HG03060 (cell line): ENCODE data around the gene ZBTB7C.
"Not testable (repeated sequence)": the region's sequence is repeated elsewhere in the genome, so short reads cannot be mapped to it uniquely, and the experiment has no call there.

Source experiments
- ATAC-seq: cut with Tn5 transposase; IDR thresholded peaks from one replicate; pipeline ENCODE4 v1.9.1; 2021; ENCODE audit warnings: low read depth, moderate number of reproducible peaks; ENCODE audit not compliant: unreplicated experiment

The ZBTB7C gene

DNA sequence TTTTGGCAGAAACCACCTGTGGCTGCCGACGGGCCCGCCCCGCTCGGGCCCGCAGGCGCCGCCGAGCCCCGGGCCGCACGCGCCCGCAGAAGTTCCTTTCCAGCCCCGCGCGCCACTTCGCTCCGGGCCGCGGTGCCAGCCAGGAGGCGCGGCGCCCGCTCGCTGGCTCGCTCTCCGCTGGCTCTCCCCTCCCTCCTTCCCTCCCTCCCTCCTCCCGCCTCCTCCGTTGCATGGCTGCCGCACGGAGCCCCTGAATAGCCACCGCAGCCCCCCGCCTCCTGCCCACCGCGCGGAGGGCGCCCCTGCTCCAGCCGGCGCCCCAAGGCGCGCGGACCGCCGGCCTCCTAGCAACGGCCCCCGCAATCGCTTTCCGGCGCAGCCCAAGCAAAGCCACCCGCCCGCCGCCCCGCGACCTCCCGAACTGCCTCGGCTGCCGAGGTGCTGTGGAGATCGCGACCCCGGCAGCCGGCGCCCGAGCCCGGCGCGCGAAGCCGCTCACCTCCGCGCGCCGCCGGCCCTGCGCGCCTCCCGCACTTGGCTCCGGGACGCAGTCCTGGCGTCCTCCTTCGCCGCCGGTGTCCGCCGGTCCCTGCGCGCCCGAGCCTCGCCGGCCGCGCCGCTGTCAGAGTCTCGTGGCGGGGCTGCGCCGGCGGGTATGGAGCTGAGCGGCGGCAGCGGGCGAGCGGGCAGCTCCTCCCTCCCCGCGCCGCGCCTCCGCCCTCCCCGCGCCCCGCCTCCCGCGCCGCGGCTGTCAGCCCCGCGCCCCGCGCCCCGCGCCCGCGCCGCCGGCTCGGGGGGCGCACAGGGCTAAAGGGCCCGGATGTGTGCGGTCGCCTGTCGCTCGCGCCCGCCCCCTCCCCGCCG is at the start of gene ZBTB7C:
ZBTB7C (minus strand) TSS at position 657 of the 864 bp plus-strand sequence.
- no peak for ATAC-seq

DNA sequence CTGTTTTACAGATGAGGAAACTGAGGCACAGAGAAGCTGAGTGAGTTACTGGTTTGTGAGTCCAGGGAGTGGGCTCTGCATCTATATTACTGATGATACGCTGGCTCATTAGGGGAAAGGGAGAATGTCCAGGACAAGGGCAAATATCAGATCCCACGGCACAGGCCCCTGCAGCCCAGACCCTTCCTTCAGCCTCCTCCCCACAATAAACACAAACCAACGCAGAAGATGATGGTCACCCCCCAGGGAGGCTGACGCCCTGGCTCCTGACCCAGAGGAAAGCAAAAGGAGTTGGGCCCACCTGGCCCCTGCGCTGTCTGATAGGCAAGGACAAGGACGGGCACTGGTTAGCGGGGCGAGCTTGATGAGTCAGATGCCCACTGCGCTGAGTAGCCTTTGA is 47.7 kb upstream of the ZBTB7C start:
- ATAC-seq: no peak

DNA sequence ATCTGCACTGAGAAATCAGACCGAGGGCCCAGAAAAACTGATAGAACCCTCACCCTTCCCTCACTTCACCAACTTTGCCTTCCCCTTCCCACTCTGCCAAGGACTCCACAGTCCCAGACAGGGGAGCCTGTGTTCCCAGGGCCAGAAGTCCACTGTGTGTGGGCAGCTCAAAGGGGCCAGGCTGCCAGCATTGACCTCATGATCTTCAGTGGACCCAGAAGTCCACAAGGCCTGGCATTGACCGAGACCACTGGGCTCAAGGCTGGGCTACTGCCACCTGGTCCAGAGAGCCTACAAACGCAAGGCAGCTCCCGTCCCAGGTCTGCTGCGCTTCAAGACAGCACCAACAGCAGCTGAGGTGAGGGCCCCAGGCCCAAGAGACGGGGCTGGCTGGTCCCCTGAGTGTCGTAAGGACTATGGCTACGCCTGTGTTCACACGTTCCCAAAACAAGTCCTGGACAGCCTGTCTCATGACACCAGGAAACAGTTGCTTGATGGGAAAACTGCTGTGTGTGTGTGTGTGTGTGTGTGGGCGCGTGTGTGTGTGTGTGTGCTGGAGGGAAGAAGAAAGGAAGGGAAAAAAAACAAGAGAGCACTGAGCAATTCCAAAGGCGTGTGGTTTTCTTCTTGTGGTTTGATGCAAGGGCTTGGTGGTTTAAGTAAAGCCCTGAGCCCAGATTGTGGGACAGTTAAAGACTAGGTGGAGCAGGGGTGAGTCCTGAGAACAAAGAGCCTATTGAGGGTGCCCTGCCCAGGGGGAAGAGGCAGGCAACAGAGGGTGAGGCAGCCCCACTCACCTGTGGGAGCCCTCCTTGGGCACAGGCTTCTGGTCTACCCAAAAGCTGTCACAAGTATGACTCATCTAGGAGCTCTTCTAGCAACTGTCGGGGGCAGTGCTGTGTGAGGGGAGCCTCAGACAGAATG is 46.6 kb upstream of the ZBTB7C start:
- ATAC-seq: no peak

DNA sequence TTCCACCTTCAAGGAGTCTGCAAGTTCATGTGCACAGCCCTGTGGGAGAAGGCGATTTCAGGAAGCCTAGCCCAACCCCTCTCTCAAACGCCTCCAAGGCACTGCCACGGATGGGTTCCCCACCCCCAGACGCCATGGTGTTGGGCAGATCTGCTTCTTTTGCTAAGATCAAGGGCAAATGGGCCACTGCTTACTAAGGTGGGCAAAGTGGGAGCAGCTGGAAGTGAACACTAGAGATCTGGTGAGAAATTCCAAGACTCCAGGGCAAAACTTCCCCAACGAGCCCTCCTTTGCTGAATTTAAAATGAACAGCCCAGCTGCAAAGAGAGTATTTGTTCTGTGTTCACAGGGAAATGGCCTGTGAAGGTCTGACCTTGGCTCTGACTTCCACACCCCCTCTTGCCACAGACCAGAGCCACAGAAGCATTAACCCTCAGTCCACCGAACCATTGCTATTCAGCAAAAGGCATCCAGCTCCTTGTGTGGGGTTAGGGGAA is 45.1 kb upstream of the ZBTB7C start:
- ATAC-seq: no peak

DNA sequence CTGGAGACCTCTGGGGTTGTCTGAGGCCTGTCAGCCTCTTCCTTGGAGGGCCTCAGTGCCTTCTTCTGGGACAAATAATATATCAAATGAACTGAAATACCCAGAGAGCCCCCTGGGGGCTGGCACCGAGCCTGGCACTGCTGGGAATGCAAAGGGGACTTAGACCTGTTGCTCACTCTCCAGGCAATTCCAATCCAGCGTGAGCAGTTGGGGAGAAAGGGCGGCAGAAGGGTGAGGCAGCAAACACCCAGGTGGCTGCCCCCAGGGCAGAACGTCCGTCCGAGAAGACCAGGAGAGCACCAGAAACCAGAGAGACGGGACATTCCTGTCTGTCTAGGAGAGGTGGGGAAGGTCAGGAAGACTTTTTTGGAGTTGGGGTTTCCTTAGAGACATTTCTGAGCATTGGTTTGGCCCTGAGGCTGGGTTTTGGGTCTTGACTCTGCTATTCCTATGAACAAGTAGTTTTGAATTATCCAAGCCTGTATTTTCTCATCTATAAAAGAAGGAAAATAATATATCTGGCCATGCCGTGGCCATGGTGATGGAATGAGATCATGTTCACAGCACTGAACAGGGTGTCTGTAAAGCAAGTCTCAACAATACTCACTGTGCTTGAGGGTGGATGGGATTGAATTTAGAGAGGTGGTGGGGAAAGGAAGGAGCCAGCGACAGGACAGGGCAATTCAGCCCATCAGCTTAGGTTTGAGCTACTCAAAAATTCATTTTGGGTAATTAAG is 44.3 kb upstream of the ZBTB7C start:
- no peak for ATAC-seq

DNA sequence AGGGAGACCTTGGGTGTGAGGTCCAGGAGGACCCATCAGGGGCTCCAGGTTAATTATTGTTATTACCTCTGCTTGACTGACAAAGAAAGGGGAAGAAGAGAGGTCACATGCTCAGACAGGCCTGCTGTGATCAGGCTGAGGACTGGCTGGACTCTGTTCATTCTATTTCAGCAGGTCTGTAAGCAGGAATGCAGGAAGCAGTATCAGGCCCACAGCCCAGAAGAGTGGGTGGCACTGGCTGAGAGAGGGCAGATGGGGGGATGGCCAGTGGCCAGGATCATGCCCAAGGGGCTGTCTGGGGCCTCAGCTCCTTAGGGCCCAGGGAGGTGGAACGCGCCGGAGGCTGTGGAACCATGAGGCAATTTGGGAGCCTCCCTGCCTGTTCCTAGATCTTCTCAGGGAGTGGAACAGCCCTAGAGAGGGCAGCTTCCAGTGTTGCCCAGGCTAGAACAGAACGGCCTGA is 43.7 kb upstream of the ZBTB7C start:
- ATAC-seq: no peak

DNA sequence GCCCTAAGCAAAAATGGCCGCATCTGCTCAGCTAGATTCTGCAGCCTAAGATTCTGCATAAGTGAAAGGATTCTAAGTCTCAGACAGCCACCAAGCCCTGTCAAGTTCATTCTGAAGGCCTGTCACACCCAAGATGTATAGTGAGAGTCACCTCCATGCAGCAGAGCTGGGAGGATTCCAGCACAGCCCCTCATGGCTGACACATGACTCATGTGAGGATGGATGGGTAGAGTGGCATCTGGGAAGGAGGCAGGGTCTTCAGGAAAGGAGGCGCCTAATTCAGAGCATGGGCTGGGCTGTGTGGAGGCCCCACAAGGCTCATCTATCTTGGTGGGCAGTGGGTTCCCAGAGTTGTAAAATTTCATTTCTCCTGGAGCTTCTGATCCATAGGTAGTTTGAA is 41.5 kb upstream of the ZBTB7C start:
- ATAC-seq: no peak

DNA sequence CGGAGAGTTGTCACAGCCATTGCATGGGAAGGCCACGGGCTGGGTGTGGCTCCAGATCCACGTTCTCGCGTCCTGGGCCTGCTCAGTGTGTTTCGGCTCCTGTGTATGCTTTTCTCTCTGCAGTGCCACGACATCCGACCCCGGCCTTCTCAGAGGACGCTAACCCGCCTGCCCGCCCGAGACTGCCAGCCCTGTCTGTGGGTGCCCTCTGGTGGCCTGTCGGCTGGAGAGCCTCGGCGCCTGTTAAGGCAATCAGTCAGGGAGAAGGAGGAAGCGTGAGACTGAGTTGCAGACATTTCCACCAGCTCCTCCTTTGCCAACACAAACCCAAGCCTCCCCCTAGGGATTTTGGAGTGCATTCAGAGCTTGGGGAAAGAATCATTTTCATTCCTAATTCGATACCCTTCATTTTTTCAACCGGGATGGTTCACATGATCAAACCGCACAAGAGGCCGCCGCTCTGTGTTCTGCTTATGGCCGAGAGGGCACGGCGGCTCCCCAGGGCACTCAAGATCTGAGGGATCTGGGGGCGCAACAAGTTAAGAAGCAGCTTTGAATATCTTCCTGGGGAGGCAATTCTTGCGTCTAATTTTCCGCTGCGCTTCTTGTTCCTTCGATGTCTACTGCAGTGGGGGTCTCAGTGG is 37.5 kb upstream of the ZBTB7C start:
- no peak for ATAC-seq

DNA sequence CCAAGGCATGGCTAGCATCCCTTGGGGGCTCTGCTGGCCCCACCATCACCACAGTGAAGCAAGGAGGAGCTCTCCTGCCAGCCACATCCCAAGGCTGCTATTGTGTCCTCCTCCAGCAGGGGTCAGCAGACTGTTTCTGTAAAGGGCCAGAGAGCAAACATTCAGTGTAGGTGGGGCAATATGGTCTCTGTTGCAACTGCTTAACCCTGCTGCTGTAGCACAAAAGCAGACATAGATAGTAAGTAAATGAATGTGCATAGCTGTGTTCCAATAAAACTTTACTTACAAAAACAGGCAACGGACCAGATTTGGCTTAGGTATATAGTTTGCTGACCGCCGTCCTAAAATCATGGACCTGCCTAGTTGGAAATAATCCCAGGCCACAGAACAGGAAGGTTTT is 36.4 kb upstream of the ZBTB7C start:
- peak; percentile 55 for ATAC-seq

DNA sequence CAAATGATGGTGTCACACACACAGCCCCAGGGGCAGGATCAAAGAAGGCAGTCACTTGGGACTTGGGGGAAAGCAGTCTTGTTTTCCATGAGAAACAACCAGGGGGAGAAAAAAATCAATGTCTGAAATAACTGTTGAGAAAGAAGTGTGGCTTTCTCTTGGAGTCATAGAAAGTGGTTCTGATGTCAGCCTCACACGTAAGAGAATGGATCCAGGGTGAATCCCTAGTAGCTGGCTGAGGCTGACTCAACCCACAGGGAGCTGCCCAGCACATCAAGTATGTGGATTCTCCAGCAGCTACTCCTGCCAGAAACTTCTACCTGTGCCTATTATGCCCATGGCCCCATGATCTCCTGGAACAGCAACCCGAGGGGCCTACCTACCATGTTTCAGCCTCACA is 33.6 kb upstream of the ZBTB7C start:
- no peak for ATAC-seq

DNA sequence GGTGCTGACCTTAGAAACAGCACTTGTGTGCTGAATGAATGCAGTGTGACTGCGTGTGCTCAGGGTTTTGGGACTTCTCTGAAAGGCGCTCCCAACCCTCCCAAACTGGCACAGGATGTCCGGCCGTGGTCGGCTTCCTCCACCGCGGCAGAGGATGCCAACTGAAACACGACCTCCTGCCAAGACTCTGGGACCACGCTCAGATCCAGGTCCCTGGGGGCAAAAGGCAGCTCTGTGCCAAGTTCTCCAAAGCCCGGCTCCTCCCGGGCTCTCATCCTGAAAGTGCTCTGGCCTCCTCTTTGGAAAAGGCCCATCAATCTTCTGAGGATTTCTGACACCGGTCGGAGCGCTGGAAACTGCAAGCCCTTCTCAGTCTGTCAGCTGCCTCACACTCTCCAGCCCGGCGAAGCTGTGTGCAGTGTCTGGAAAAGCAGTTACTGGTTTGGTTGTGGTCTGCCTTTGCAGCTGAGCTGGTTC is 32.3 kb upstream of the ZBTB7C start:
- ATAC-seq: no peak

DNA sequence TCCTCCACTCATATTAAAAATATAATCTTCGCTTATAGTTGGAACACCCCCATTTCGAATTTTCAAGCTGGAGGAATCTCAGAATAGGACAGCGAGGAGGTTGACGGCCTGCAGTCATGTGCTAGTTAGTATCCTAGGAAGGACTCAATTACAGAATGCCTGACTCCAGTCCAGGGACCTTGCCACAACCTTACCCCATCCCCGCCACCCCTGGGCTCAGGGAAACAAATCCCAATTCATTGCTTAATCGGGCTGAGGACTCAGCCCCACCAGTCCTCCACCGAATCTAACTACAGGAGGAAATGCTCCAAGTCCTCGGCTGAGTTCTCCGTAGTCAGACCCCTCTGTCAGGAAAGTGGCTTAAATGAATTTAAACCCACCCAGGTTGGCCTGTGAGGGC is 31.7 kb upstream of the ZBTB7C start:
- no peak for ATAC-seq

DNA sequence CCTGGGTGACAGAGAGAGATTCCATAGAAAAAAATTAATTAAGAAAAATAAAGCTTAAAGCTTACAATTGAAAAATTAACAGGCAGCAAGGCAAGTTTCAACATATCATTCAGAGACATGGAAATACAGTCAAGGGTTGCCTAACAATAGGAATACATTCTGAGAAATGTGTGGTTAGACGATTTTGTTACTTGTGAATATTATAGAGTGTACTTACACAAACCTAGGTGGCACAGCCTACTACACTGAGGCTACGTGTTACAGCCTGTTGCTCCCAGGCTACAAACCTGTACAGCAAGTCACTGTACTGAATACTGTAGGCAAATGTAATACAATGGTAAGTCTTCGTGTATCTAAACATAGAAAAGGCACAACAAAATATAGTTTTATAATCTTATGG is 27.7 kb upstream of the ZBTB7C start:
- ATAC-seq: no peak

DNA sequence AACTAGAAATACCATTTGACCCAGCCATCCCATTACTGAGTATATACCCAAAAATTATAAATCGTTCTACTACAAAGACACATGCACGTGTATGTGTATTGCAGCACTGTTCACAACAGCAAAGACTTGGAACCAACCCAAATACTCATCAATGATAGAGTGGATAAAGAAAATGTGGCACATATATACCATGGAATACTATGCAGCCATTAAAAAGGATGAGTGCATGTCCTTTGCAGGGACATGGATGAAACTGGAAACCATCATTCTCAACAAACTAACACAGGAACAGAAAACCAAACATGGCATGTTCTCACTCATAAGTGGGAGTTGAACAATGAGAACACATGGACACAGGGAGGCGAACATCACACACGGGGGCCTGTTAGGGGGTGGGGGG is 25.2 kb upstream of the ZBTB7C start:
- ATAC-seq: not testable (repeated sequence)

DNA sequence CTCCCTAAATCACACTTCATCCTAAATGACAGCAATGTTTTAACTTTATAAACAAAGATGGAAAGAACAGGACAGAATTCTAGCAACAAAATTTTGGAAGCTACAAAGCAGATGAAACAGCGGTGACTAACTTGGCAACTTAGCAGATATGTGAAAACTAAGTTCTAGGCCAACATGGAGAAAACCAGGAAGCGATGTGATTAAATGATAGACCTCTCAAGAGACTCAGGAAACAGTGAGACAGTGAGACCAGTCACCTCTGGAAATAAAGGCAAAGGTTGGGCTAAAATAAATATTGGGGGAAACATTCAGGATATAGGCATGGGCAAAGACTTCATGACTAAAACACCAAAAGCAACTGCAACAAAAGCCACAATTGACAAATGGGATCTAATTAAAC is 24.4 kb upstream of the ZBTB7C start:
- ATAC-seq: no peak

DNA sequence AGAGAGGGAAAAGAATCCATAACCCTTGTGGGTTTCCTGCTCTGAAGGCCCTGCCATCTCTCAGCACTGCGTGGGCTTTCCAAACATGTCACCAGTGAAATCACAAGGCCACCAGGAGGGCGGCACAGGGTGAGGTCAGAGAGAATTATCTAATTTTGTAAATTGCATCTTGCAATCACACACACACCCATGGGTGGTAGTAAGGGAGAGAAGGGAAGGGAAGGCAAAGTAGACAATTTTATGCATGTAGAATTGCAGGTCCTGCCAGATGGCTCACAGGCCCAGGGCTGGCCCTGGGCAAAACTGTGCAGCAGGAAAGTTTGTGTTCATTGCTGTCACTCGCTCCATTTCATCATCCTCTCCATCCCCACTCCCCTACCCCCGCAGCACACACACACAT is 21.0 kb upstream of the ZBTB7C start:
- ATAC-seq: no peak

DNA sequence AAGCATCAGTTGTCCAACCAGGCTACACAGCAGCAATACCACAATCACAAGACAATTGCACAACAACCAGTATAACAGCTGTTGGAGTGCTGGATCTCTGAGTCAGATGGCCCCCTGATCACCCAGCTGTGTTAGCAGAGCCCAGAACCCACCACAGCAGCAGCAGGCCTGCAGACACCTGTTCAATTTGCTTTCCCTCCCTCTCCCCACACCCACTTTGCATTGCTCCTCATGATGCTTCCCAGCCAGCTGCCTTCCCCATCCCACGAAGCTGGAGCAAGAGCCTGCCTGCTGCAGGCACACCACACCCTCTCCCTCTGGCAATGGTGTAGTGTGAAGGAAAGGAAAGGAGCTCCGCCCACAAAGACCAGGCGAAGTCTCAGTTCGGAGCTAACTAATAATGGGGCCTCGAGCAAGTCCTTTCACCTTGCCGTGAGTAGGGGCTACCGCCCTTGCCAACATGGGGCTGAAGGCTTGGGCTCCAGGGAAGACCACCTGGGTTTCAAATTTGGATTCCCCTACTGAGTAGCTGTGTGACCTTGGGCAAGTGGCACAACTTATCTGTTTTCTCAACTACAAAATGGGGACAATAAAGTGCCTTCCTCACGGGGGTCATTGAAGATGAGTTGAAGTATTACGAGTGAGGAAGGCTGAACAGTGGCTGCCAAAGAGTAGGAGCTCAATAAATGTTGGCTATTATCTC is 19.4 kb upstream of the ZBTB7C start:
- ATAC-seq: no peak

DNA sequence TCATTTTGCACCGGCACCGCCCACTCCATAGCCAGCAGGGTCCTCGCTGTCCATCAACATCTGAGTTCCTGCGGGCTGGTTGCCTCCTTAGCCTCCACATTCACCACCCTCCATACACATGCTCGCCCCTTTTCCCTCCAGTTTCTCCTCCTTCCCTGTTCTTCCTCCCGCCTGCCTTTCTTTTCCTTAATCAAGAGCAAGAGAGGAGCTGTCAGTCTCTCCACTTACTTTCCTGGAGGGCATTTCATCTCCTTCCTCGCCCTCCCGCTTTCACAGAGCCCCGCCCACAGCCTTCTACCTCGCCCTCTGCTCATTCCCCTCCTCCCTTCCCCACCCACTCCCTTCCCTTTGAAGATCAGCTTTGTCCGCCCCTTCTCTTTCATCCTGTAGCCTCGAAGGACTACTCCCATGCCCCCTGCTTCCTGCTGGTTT is 13.8 kb upstream of the ZBTB7C start:
- no peak for ATAC-seq

DNA sequence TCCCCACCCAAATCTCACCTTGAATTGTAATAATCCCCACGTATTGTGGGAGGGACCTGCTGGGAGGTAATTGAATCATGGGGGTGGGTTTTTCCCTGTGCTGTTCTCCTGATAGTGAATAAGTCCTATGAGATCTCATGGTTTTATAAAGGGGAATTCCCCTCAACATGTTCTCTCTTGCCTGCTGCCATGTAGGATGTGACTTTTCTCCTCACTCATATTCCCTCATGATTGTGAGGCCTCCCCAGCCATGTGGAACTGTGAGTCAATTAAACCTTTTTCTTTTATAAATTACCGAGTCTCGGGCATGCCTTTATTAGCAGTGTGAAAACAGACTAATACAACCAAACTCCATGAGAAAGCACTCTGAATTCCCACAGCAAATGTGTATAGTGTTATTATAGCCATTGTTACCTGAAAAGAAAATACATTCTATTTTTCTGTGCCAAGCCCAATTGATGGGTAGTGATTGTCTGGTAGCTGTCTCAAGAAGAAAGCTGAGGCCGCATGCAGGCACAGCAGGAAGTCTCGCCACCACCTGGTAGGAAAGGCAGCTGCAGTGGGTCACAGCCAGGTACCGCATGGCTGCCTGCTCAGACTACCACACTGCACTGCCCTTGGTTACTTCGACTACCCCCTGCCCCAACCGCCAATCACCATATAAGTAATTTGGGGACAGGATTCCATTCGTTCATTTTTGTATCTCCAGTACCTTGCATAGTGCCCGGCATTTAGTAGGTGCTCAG is 10.3 kb upstream of the ZBTB7C start:
- no peak for ATAC-seq
